Natural killer cell (primary cell): Measurements from ENCODE around the gene NFAT5. TPM values are rescaled to one million over a fixed set of nuclear protein-coding genes. Genes with fewer than 3 reads are reported as not detected.

Experiments used
- ATAC-seq, 3 donors: fragments of 150-1000 bp in 2 of 3; fragments of 200-7000 bp in 1 of 3; cut with Tn5 transposase; 1 replicate in 1 of 3; 2 replicates in 2 of 3; pipeline ENCODE4 v1.10.0; 2021; ENCODE audit warnings: mild to moderate bottlenecking in 2 of 3, moderate library complexity in 2 of 3
- DNase-seq, 2 donors: peaks; one replicate each; pipeline versions ENCODE4 v3.0.0 to v3.0.0-alpha.2; 2013 to 2021; ENCODE audit warnings: mixed read lengths in 1 of 2
- H3K27ac ChIP-seq: one replicate; pipeline ENCODE4 v1.5.1; 2013; ENCODE audit warnings: mild to moderate bottlenecking, low read length
- H3K27me3 ChIP-seq: one replicate; pipeline ENCODE4 v1.6.1; 2013; ENCODE audit warnings: low read length; ENCODE audit not compliant: control insufficient read depth, insufficient read depth
- H3K36me3 ChIP-seq: one replicate; pipeline ENCODE4 v1.6.1; 2013; ENCODE audit warnings: low read length; ENCODE audit not compliant: control insufficient read depth, insufficient read depth
- H3K4me1 ChIP-seq: one replicate; pipeline ENCODE4 v1.6.1; 2013; ENCODE audit warnings: low read length; ENCODE audit not compliant: control insufficient read depth, insufficient read depth
- H3K4me3 ChIP-seq: one replicate; pipeline ENCODE4 v1.5.1; 2013; ENCODE audit warnings: low read length
- H3K9me3 ChIP-seq: one replicate; pipeline ENCODE4 v1.6.1; 2013; ENCODE audit warnings: low read length; ENCODE audit not compliant: control insufficient read depth, insufficient read depth
- H3K27ac Mint-ChIP-seq, 2 donors: one replicate each; pipeline ENCODE4 v1.8.0; 2022; ENCODE audit warnings: mild to moderate bottlenecking in 2 of 2, mixed read lengths in 2 of 2, moderate library complexity in 1 of 2
- H3K27me3 Mint-ChIP-seq, 2 donors: one replicate each; pipeline ENCODE4 v1.8.0; 2022; ENCODE audit warnings: low read depth in 2 of 2, mixed read lengths in 2 of 2
- H3K36me3 Mint-ChIP-seq: one replicate; pipeline ENCODE4 v1.8.0; 2022; ENCODE audit warnings: mixed read lengths
- H3K4me1 Mint-ChIP-seq, 2 donors: one replicate each; pipeline ENCODE4 v1.8.0; 2022; ENCODE audit warnings: mixed read lengths in 2 of 2
- H3K4me3 Mint-ChIP-seq: one replicate; pipeline ENCODE4 v1.8.0; 2022; ENCODE audit warnings: mild to moderate bottlenecking, moderate library complexity, mixed read lengths
- H3K9me3 Mint-ChIP-seq, 2 donors: one replicate each; pipeline ENCODE4 v1.8.0; 2022; ENCODE audit warnings: mixed read lengths in 2 of 2
- CTCF ChIP-seq: fragments of 200-600 bp; IDR thresholded peaks from one replicate; pipeline ENCODE4 v1.8.0; 2022; ENCODE audit warnings: antibody characterized with exemption
- WGBS: methylation state at CpG from one replicate; pipeline ENCODE4 v1.1.7; 2013; ENCODE audit warnings: missing lambda C conversion rate; ENCODE audit not compliant: insufficient coverage; 5-methylcytosine and 5-hydroxymethylcytosine counted together
- intact Hi-C: fragments of 100-400 bp; cut with micrococcal nuclease; formaldehyde crosslinking; loops from one replicate; pipeline ENCODE4 v1.14.2; 2022
- total RNA-seq, 4 donors: library from RNA; stranded (reverse); fragments of 120-200 nt in 1 of 4; gene quantifications; one replicate each; pipeline versions ENCODE4 v1.2.3 to v1.2.4, GENCODE V29; 2013 to 2022

NFAT5 gene
- total RNA-seq, 3 donors from 2014 or later (not counting 1 experiment from before 2014, with no cell fraction given) = 70.0 to 73.6 (median 70.6) TPM

- Histone ChIP-seq H3K4me1 (no peaks in the 10 kb centered on the region), H3K4me3 (no peak overlapping the region), H3K27me3 (no peaks in the 10 kb centered on the region), H3K36me3 (no peaks in the 10 kb centered on the region), H3K27ac (no peak overlapping the region), H3K9me3 (no peaks in the 10 kb centered on the region)
- WGBS = 96% methylated on average over 9 of the region's 9 CpGs
- Mint-ChIP-seq H3K27ac (no peak overlapping the region), H3K4me1 (peaks cover 0 to 7% of the 10 kb centered on the region in 2 donors), H3K4me3 (no peak overlapping the region), H3K36me3 (no peaks in the 10 kb centered on the region), H3K27me3 (no peaks in the 10 kb centered on the region), H3K9me3 (no peaks in the 10 kb centered on the region)
- no peak for TF ChIP-seq CTCF
- ATAC-seq = no peak
- DNase-seq = no peak
- intact Hi-C loops = no loop called here
These were observed 147.3 kb downstream of the NFAT5 start for GRCh38 chr16:69712914-69713581.

- no peaks in the 10 kb centered on the region for H3K36me3 ChIP-seq
These were observed 151.3 kb downstream of the NFAT5 start for GRCh38 chr16:69717066-69717465.

GRCh38 chr16:69718111-69718764, 152.5 kb downstream of the NFAT5 start:
- H3K27ac Mint-ChIP-seq = no peak overlapping the region
- 92% methylated on average over 8 of the region's 10 CpGs for WGBS
- Histone ChIP-seq H3K4me3 (no peak overlapping the region), H3K9me3 (no peaks in the 10 kb centered on the region), H3K4me1 (no peaks in the 10 kb centered on the region), H3K36me3 (no peaks in the 10 kb centered on the region), H3K27me3 (no peaks in the 10 kb centered on the region), H3K27ac (no peak overlapping the region)
- H3K27me3 Mint-ChIP-seq = no peaks in the 10 kb centered on the region
- ATAC-seq (no peak), DNase-seq (no peak)
- no peak for TF ChIP-seq CTCF
- intact Hi-C loops = no loop called here
- no peaks in the 10 kb centered on the region for H3K4me1 Mint-ChIP-seq
- H3K4me3 Mint-ChIP-seq = no peak overlapping the region
- H3K9me3 Mint-ChIP-seq = no peaks in the 10 kb centered on the region
- no peaks in the 10 kb centered on the region for H3K36me3 Mint-ChIP-seq

More at GRCh38 chr16:69717066-69717465, 151.3 kb downstream of the NFAT5 start:
- no peak overlapping the region for H3K27ac Mint-ChIP-seq
- no peaks in the 10 kb centered on the region for H3K36me3 Mint-ChIP-seq
- Histone ChIP-seq H3K27ac (no peak overlapping the region), H3K4me1 (no peaks in the 10 kb centered on the region), H3K4me3 (no peak overlapping the region), H3K27me3 (no peaks in the 10 kb centered on the region), H3K9me3 (no peaks in the 10 kb centered on the region)
- H3K4me1 Mint-ChIP-seq = no peaks in the 10 kb centered on the region
- no peak overlapping the region for H3K4me3 Mint-ChIP-seq
- no peaks in the 10 kb centered on the region for H3K9me3 Mint-ChIP-seq
- DNase-seq = no peak
- WGBS = 95% methylated on average over 5 of the region's 6 CpGs
- no peaks in the 10 kb centered on the region for H3K27me3 Mint-ChIP-seq
- no peak for ATAC-seq
- intact Hi-C loops = no loop called here
- no peak for TF ChIP-seq CTCF
